ENCODE data around the gene ASTN2.

- TF ChIP-seq CTCF (IDR thresholded peaks at IDR 0.05; ENCODE audit: low read length), result no peak
- TF ChIP-seq EZH2 (IDR thresholded peaks at IDR 0.05; ENCODE audit: borderline replicate concordance, low read length), result no peak
Observed at GRCh38 chr9:116430849-116431248, 984.0 kb downstream of the ASTN2 start.

All from OCI-LY1 (cell line).